Mucosa of descending colon (tissue), 3 donors: ENCODE results near the gene KDM4B. TPM values are rescaled to one million over a fixed set of nuclear protein-coding genes. Genes with fewer than 3 reads are reported as not detected.

Experiments used
- ATAC-seq: fragments of 200-7000 bp; cut with Tn5 transposase; one replicate; pipeline ENCODE4 v1.9.1; 2020; ENCODE audit warnings: mild to moderate bottlenecking, moderate library complexity
- DNase-seq, 3 donors: peaks; one replicate each; pipeline ENCODE4 v3.0.0-alpha.2; 2020
- H3K36me3 ChIP-seq: fragments of 200-600 bp; one replicate; pipeline ENCODE4 v1.8.0; 2021; ENCODE audit warnings: low read depth, mild to moderate bottlenecking
- H3K4me1 ChIP-seq: fragments of 200-600 bp; one replicate; pipeline ENCODE4 v1.8.0; 2021; ENCODE audit warnings: low read depth, mild to moderate bottlenecking
- H3K4me3 ChIP-seq: fragments of 200-600 bp; one replicate; pipeline ENCODE4 v1.8.0; 2021; ENCODE audit warnings: mild to moderate bottlenecking
- H3K9me3 ChIP-seq: fragments of 200-600 bp; one replicate; pipeline ENCODE4 v1.8.0; 2021; ENCODE audit warnings: mild to moderate bottlenecking
- intact Hi-C, 2 donors: fragments of 100-400 bp; cut with DNase I in 1 of 2; cut with micrococcal nuclease in 1 of 2; formaldehyde crosslinking; loops; one replicate each; pipeline versions ENCODE4 v1.11.0 to v1.11.1; 2022; cut with DNase I, micrococcal nuclease
- total RNA-seq, 3 donors: library from RNA; stranded (reverse); fragmentation: NEBNext Ultra II Directional in 2 of 3; extraction: Animal tissue kit (Norgen Biotek cat#: 25700) in 2 of 3; gene quantifications; one replicate each; pipeline versions ENCODE4 v1.2.1 to v1.2.4, GENCODE V29; 2021 to 2023
- TF ChIP-seq, protein P1 (sequence below): fragments of 200-600 bp; IDR thresholded peaks from one replicate; pipeline ENCODE4 v1.8.0; 2022; ENCODE audit warnings: antibody characterized with exemption, mild to moderate bottlenecking
- donor health status: DM: no; HTN: no; CAD: no; lungs with moderate emphysema.
- donor health status: DM: no; HTN: no; CAD: no.
- donor health status: DM: no; HTN: yes; CAD: no.

KDM4B gene
- total RNA-seq, 3 donors from 2014 or later, result 42.7 to 53.8 (median 50.0) TPM

DNA sequence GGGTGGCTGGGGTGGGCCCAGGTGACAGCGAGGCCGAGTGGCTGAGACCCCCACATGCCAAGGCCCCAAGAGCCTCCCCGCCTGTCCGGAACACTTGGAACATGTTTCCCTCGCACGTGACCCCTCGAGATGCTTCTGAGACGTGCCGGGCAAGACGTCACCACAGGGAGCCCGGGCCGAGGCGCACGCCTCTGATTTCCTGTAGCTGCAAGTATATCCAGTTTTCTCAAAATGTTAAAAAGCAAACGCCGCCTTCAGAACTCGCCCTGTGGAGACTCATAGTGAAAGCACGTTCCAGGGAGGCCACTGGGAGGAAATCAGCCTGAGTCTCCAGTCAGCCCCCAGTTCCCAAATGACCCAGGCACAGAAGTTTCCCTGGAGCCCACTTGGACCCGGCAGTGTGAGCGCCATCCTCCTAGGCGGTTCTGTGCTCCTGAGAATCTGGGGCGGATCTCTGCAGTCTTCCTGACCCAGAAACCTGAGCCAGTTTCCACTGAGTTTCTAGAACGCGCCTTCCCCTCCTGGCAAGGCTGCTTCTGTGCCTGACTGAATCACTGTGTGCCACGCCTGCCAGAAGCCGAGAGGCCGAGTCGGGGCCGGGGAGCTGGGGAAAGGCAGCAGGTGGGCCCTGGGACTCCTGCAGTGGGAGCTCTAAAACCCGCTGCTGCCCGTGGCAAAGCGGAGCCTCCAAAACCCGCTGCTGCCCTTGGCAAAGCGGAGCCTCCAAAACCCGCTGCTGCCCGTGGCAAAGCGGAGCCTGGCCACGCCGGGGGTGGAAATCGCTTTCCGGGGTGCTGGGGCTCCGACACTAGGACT, 179.3 kb downstream of the KDM4B start:
- no peaks in the 10 kb centered on the region for H3K36me3 ChIP-seq

DNA sequence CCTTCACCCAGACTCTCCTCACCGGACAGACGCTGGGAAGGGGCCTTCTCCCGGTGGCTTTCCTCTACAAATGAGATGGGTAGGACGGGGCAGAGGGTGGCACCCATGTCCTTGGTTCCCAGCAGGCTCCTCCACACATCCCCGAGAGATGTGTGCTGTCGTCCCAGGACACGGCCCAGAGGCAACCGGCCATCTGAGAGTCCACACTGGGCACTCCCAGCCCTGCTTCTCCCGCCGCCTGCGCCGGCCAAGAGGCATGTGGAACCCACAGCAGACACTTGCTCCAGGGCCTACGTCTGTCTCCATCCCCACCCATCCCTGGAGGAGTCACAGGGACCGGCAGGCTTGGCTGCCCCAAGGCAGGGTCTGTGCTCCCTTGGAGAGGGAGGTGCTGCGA, 179.9 kb downstream of the KDM4B start:
- intact Hi-C loops, result no loop called here
- ATAC-seq (no peak), DNase-seq (peak in 1 of 3 donors; percentile 31)
- H3K9me3 ChIP-seq, result no peaks in the 10 kb centered on the region
- no peaks in the 10 kb centered on the region for H3K36me3 ChIP-seq
- no peaks in the 10 kb centered on the region for H3K4me1 ChIP-seq
- H3K4me3 ChIP-seq, result no peak overlapping the region
- TF ChIP-seq, protein P1, sequence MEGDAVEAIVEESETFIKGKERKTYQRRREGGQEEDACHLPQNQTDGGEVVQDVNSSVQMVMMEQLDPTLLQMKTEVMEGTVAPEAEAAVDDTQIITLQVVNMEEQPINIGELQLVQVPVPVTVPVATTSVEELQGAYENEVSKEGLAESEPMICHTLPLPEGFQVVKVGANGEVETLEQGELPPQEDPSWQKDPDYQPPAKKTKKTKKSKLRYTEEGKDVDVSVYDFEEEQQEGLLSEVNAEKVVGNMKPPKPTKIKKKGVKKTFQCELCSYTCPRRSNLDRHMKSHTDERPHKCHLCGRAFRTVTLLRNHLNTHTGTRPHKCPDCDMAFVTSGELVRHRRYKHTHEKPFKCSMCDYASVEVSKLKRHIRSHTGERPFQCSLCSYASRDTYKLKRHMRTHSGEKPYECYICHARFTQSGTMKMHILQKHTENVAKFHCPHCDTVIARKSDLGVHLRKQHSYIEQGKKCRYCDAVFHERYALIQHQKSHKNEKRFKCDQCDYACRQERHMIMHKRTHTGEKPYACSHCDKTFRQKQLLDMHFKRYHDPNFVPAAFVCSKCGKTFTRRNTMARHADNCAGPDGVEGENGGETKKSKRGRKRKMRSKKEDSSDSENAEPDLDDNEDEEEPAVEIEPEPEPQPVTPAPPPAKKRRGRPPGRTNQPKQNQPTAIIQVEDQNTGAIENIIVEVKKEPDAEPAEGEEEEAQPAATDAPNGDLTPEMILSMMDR, result no peak

More for the DNA sequence above, 179.3 kb downstream of the KDM4B start:
- ATAC-seq (no peak), DNase-seq (peak in 1 of 3 donors; percentile 46)
- Histone ChIP-seq H3K4me1 (no peaks in the 10 kb centered on the region), H3K9me3 (no peaks in the 10 kb centered on the region), H3K4me3 (no peak overlapping the region)
- intact Hi-C loops, result no loop called here
- TF ChIP-seq, protein P1, result no peak

DNA sequence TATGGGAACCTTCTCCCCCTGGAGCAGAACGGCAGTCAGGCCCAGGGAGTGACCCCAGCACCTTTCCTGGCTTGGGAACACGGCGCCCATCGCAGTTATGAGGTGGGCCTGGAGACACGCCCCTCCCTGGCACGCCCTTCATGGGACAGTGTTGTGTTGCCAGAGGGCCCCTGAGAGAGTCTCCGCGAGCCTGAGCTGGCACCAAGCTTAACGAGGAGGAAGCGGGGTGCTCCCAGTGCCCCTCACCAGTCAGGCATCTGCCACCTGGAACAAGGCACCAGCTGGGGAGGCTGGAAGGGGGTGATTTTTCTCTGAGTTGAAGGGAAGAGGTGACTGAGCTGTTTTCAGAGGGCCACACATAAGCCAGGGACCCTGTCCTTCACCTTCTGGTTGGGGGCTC, 180.6 kb downstream of the KDM4B start:
- H3K9me3 ChIP-seq, result no peaks in the 10 kb centered on the region
- no peaks in the 10 kb centered on the region for H3K36me3 ChIP-seq
- H3K4me3 ChIP-seq, result no peak overlapping the region
- TF ChIP-seq, protein P1, result no peak
- no peaks in the 10 kb centered on the region for H3K4me1 ChIP-seq
- DNase-seq (no peak), ATAC-seq (no peak)
- intact Hi-C loops, result no loop called here

DNA sequence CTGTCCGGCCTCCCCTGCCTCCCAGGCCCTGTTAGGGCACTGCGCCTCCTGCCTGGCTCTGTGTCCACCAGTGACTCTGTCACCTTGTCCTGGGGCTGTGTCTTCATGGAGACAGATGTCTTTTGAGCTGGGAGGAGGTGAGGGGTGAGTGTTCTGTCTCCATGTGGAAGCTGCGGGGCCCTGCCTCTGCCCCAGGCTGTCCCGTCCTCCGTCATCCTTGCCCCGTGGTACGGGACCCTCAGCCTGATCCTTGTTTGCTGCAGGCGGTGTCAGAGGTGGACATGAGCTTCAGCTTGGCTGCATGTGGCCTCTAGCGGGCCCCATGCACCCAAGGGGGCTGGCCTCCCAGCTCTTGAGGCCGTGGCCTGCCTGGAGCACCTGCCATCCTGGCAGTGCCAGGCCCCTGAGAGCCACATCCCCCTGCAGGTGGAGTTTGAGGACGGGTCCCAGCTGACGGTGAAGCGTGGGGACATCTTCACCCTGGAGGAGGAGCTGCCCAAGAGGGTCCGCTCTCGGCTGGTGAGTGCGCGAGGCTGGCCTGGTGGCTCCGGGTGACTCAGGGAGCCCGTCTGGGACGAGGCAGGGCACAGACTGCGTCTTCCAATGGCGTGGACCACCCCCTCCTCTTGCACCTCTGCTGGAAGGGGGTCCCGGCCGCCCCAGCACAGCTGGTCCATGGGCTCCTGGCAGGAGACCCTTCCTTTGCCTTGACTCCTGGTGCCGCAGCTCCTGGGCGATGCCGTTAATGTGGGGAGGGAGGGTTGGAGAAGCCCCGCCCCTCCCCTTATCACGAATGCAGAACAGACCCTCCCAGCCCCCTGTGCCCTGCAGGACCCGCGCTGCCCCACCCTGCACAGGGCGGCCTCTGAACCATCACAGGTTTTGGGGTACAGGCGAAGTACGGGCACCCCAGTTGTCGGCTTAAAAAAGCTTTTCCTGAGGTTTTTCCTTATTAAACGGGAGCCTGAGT, 181.3 kb downstream of the KDM4B start:
- DNase-seq (peak in 1 of 3 donors; percentile 40), ATAC-seq (no peak)
- intact Hi-C loops, result no loop called here
- Histone ChIP-seq H3K36me3 (no peaks in the 10 kb centered on the region), H3K9me3 (no peaks in the 10 kb centered on the region), H3K4me3 (no peak overlapping the region), H3K4me1 (no peaks in the 10 kb centered on the region)
- TF ChIP-seq, protein P1, result no peak

DNA sequence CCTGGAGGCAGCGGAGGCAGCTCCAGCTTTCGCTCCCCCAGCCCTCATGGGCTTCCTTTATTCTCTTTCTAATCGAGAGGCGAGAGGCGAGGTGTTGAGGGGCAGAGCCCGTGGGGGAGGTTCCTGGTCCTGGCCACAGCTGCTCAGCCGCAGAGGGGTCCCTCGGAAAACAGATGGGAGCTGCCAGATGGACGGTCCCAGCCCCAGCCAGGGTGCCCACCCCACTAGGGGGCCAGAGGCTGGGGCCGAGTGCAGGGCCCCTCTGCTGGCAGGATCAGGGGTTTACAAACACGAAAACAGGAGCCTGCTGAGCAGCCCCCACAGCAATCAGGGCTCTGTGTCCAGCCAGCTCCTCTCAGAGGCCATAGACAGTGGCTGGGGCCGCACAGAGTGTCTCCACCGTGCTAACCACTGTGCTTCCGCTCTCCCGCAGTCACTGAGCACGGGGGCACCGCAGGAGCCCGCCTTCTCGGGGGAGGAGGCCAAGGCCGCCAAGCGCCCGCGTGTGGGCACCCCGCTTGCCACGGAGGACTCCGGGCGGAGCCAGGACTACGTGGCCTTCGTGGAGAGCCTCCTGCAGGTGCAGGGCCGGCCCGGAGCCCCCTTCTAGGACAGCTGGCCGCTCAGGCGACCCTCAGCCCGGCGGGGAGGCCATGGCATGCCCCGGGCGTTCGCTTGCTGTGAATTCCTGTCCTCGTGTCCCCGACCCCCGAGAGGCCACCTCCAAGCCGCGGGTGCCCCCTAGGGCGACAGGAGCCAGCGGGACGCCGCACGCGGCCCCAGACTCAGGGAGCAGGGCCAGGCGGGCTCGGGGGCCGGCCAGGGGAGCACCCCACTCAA, 182.2 kb downstream of the KDM4B start:
- peak in 1 of 3 donors; percentile 50 for DNase-seq
- intact Hi-C loops, result no loop called here
- no peak for ATAC-seq
- Histone ChIP-seq H3K9me3 (no peaks in the 10 kb centered on the region), H3K4me3 (no peak overlapping the region), H3K36me3 (no peaks in the 10 kb centered on the region), H3K4me1 (no peaks in the 10 kb centered on the region)
- TF ChIP-seq, protein P1, result no peak
